Measurements from ENCODE around the gene TFE3.

The TFE3 gene

GRCh38 chrX:49063715-49064114, 20.6 kb upstream of the TFE3 start:
- no peaks in the 10 kb centered on the region for H3K36me3 ChIP-seq (ENCODE audit: control insufficient read depth, low read length)
- no peaks in the 10 kb centered on the region for H3F3A ChIP-seq (ENCODE audit: control insufficient read depth, insufficient read depth)
- H3K4me3 ChIP-seq (ENCODE audit: low read length), result no peak overlapping the region
- H3K9me2 ChIP-seq (replicated peaks; ENCODE audit: control insufficient read depth, low read length), result no peaks in the 10 kb centered on the region
- H3K4me2 ChIP-seq (ENCODE audit: low read length), result no peak overlapping the region
- no peaks in the 10 kb centered on the region for H3K9me3 ChIP-seq (ENCODE audit: control insufficient read depth, insufficient read depth, low read length)
- no peaks in the 10 kb centered on the region for H3K79me2 ChIP-seq (ENCODE audit: control insufficient read depth, low read length)
- no peaks in the 10 kb centered on the region for H4K20me1 ChIP-seq (ENCODE audit: control insufficient read depth, insufficient read depth, low read depth, low read length)
- TF ChIP-seq EZH2phosphoT487 (IDR thresholded peaks at IDR 0.05; ENCODE audit: borderline replicate concordance, low read length), result no peak
- no peak for TF ChIP-seq CTCF (IDR thresholded peaks at IDR 0.05; ENCODE audit: low read depth, low read length, poor library complexity, severe bottlenecking)
- H3K4me1 ChIP-seq (ENCODE audit: control insufficient read depth, low read length), result no peaks in the 10 kb centered on the region
- no peaks in the 10 kb centered on the region for H3K27me3 ChIP-seq (ENCODE audit: control insufficient read depth, low read length)
- no peak overlapping the region for H3K27ac ChIP-seq (ENCODE audit: low read depth, low read length)

- Histone ChIP-seq H3K27me3 (ENCODE audit: control insufficient read depth, low read length) (no peaks in the 10 kb centered on the region), H3K9me2 (replicated peaks; ENCODE audit: control insufficient read depth, low read length) (no peaks in the 10 kb centered on the region), H3K27ac (ENCODE audit: low read depth, low read length) (no peak overlapping the region), H3K36me3 (ENCODE audit: control insufficient read depth, low read length) (no peaks in the 10 kb centered on the region), H4K20me1 (ENCODE audit: control insufficient read depth, insufficient read depth, low read depth, low read length) (no peaks in the 10 kb centered on the region), H3K4me2 (ENCODE audit: low read length) (no peak overlapping the region), H3K4me1 (ENCODE audit: control insufficient read depth, low read length) (no peaks in the 10 kb centered on the region), H3K9me3 (ENCODE audit: control insufficient read depth, insufficient read depth, low read length) (no peaks in the 10 kb centered on the region), H3K79me2 (ENCODE audit: control insufficient read depth, low read length) (no peaks in the 10 kb centered on the region), H3F3A (ENCODE audit: control insufficient read depth, insufficient read depth) (no peaks in the 10 kb centered on the region), H3K4me3 (ENCODE audit: low read length) (no peak overlapping the region)
- TF ChIP-seq CTCF (IDR thresholded peaks at IDR 0.05; ENCODE audit: low read depth, low read length, poor library complexity, severe bottlenecking) (no peak), EZH2phosphoT487 (IDR thresholded peaks at IDR 0.05; ENCODE audit: borderline replicate concordance, low read length) (no peak)
Measured at GRCh38 chrX:49061916-49062315, 18.8 kb upstream of the TFE3 start.

GRCh38 chrX:49061490-49061889, 18.3 kb upstream of the TFE3 start:
- TF ChIP-seq CTCF (IDR thresholded peaks at IDR 0.05; ENCODE audit: low read depth, low read length, poor library complexity, severe bottlenecking) (no peak), EZH2phosphoT487 (IDR thresholded peaks at IDR 0.05; ENCODE audit: borderline replicate concordance, low read length) (no peak)
- no peaks in the 10 kb centered on the region for H3K36me3 ChIP-seq (ENCODE audit: control insufficient read depth, low read length)
- no peaks in the 10 kb centered on the region for H3K9me2 ChIP-seq (replicated peaks; ENCODE audit: control insufficient read depth, low read length)
- no peaks in the 10 kb centered on the region for H3K27me3 ChIP-seq (ENCODE audit: control insufficient read depth, low read length)
- H3K4me1 ChIP-seq (ENCODE audit: control insufficient read depth, low read length), result no peaks in the 10 kb centered on the region
- H4K20me1 ChIP-seq (ENCODE audit: control insufficient read depth, insufficient read depth, low read depth, low read length), result no peaks in the 10 kb centered on the region
- H3K4me3 ChIP-seq (ENCODE audit: low read length), result no peak overlapping the region
- no peak overlapping the region for H3K27ac ChIP-seq (ENCODE audit: low read depth, low read length)
- no peaks in the 10 kb centered on the region for H3K9me3 ChIP-seq (ENCODE audit: control insufficient read depth, insufficient read depth, low read length)
- H3K79me2 ChIP-seq (ENCODE audit: control insufficient read depth, low read length), result no peaks in the 10 kb centered on the region
- H3F3A ChIP-seq (ENCODE audit: control insufficient read depth, insufficient read depth), result no peaks in the 10 kb centered on the region
- H3K4me2 ChIP-seq (ENCODE audit: low read length), result no peak overlapping the region

- H3K9me2 ChIP-seq (replicated peaks; ENCODE audit: control insufficient read depth, low read length), result no peaks in the 10 kb centered on the region
- TF ChIP-seq CTCF (IDR thresholded peaks at IDR 0.05; ENCODE audit: low read depth, low read length, poor library complexity, severe bottlenecking) (no peak), EZH2phosphoT487 (IDR thresholded peaks at IDR 0.05; ENCODE audit: borderline replicate concordance, low read length) (no peak)
- no peak overlapping the region for H3K4me2 ChIP-seq (ENCODE audit: low read length)
- H3F3A ChIP-seq (ENCODE audit: control insufficient read depth, insufficient read depth), result no peaks in the 10 kb centered on the region
- H3K27ac ChIP-seq (ENCODE audit: low read depth, low read length), result no peak overlapping the region
- H3K79me2 ChIP-seq (ENCODE audit: control insufficient read depth, low read length), result no peaks in the 10 kb centered on the region
- no peak overlapping the region for H3K4me3 ChIP-seq (ENCODE audit: low read length)
- no peaks in the 10 kb centered on the region for H3K9me3 ChIP-seq (ENCODE audit: control insufficient read depth, insufficient read depth, low read length)
- H3K36me3 ChIP-seq (ENCODE audit: control insufficient read depth, low read length), result no peaks in the 10 kb centered on the region
- no peaks in the 10 kb centered on the region for H4K20me1 ChIP-seq (ENCODE audit: control insufficient read depth, insufficient read depth, low read depth, low read length)
- no peaks in the 10 kb centered on the region for H3K27me3 ChIP-seq (ENCODE audit: control insufficient read depth, low read length)
- no peaks in the 10 kb centered on the region for H3K4me1 ChIP-seq (ENCODE audit: control insufficient read depth, low read length)
Measured at GRCh38 chrX:49060914-49061313, 17.8 kb upstream of the TFE3 start.

Data from DOHH2 (cell line).